Thyroid gland (tissue), 4 donors: ENCODE data around the gene TRPT1.

Experiments used
- CTCF ChIP-seq, 6 experiments: fragments of 200-600 bp in 3 of 6; fragments of 450-650 bp in 3 of 6; sonication (generic) in 3 of 6; IDR thresholded peaks; one replicate each; pipeline ENCODE4 v1.5.1; 2016 to 2019; ENCODE audit warnings: antibody characterized with exemption in 6 of 6, mild to moderate bottlenecking in 2 of 6, inconsistent platforms in 1 of 6, moderate library complexity in 1 of 6
- POLR2A ChIP-seq, 2 donors: fragments of 450-650 bp; IDR thresholded peaks; one replicate each; pipeline ENCODE4 v1.6.1; 2017; ENCODE audit warnings: antibody characterized with exemption in 2 of 2, mild to moderate bottlenecking in 2 of 2, moderate library complexity in 1 of 2

- no peak for TF ChIP-seq CTCF (IDR thresholded peaks at IDR 0.05)
- TF ChIP-seq POLR2A (IDR thresholded peaks at IDR 0.05), result no peak
Observed at GRCh38 chr11:64241241-64241490, 15.2 kb upstream of the TRPT1 start.
